SK-N-SH (cell line): ENCODE results near the gene SLC25A21. TPM values are rescaled to one million over a fixed set of nuclear protein-coding genes. Genes with fewer than 3 reads are reported as not detected.

Experiments used
- CTCF ChIA-PET: fragments of 300-600, 350-600 bp; formaldehyde crosslinking; extraction: SDS; loops from one replicate; lab custom pipeline; 2021; lab: Yijun Ruan, JAX
- POLR2A ChIA-PET: fragments of 350-600 bp; sonication (Branson Sonifier 250); formaldehyde crosslinking; extraction: SDS; loops from one replicate; lab custom pipeline; 2020; ENCODE audit warnings: antibody characterized with exemption, inconsistent platforms; lab: Yijun Ruan, JAX
- DNase-seq: peaks from one replicate; pipeline ENCODE4 v3.0.0; 2012
- H2AFZ ChIP-seq: fragments of 200-600 bp; sonication (generic); 2 replicates; pipeline ENCODE4 v1.8.1; 2016; ENCODE audit warnings: antibody characterized with exemption, mild to moderate bottlenecking, low read depth
- H3F3A ChIP-seq: fragments of 200-600 bp; sonication (generic); replicated peaks from 2 replicates; pipeline ENCODE3; 2016; ENCODE audit warnings: antibody characterized with exemption, mild to moderate bottlenecking; ENCODE audit not compliant: insufficient read depth
- H3K27ac ChIP-seq, 2 experiments: fragments of 200-500 bp in 1 of 2; fragments of 200-600 bp in 1 of 2; sonication (Bioruptor generic) in 1 of 2; sonication (generic), shearing (Covaris generic) in 1 of 2; 2 replicates each; pipeline versions ENCODE4 v1.5.1 to v1.6.1; 2014 to 2016; ENCODE audit warnings: low read depth in 2 of 2, inconsistent platforms in 1 of 2, low read length in 1 of 2, mild to moderate bottlenecking in 1 of 2, mixed read lengths in 1 of 2
- H3K27me3 ChIP-seq: fragments of 200-600 bp; sonication (generic), shearing (Covaris generic); 2 replicates; pipeline ENCODE4 v1.6.1; 2016; ENCODE audit warnings: mixed run types; ENCODE audit not compliant: insufficient read depth
- H3K36me3 ChIP-seq, 2 experiments: fragments of 200-500 bp in 1 of 2; fragments of 200-600 bp in 1 of 2; sonication (Bioruptor generic) in 1 of 2; sonication (generic) in 1 of 2; replicated peaks in 1 of 2; 2 replicates each; pipeline versions ENCODE3 to v1.5.1; 2014 to 2016; ENCODE audit warnings: low read length in 1 of 2, mild to moderate bottlenecking in 1 of 2; ENCODE audit not compliant: insufficient read depth in 2 of 2, control insufficient read depth in 1 of 2
- H3K4me1 ChIP-seq, 2 experiments: fragments of 200-500 bp in 1 of 2; fragments of 200-600 bp in 1 of 2; sonication (Bioruptor generic) in 1 of 2; sonication (generic), shearing (Covaris generic) in 1 of 2; 2 replicates each; pipeline versions ENCODE4 v1.5.1 to v1.6.1; 2014 to 2016; ENCODE audit warnings: low read depth in 1 of 2, low read length in 1 of 2, mixed run types in 1 of 2; ENCODE audit not compliant: insufficient read depth in 2 of 2, control insufficient read depth in 1 of 2
- H3K4me2 ChIP-seq: fragments of 200-600 bp; sonication (generic), shearing (Covaris generic); 2 replicates; pipeline ENCODE4 v1.6.1; 2017; ENCODE audit warnings: mixed run types
- H3K4me3 ChIP-seq, 2 experiments: fragments of 200-500 bp in 1 of 2; fragments of 200-600 bp in 1 of 2; sonication (Bioruptor generic) in 1 of 2; sonication (generic), shearing (Covaris generic) in 1 of 2; 2 replicates each; pipeline versions ENCODE4 v1.5.1 to v1.8.1; 2014 to 2016; ENCODE audit warnings: low read depth in 2 of 2, inconsistent platforms in 1 of 2, low read length in 1 of 2, mild to moderate bottlenecking in 1 of 2, mixed read lengths in 1 of 2, moderate library complexity in 1 of 2
- H3K79me2 ChIP-seq: fragments of 200-600 bp; sonication (generic); 2 replicates; pipeline ENCODE4 v1.8.1; 2017; ENCODE audit warnings: mild to moderate bottlenecking; ENCODE audit not compliant: insufficient read depth
- H3K9ac ChIP-seq: fragments of 200-600 bp; sonication (generic); 2 replicates; pipeline ENCODE4 v1.6.1; 2017; ENCODE audit warnings: mixed run types
- H3K9me2 ChIP-seq: fragments of 200-600 bp; sonication (generic); 2 replicates; pipeline ENCODE4 v1.6.1; 2017; ENCODE audit warnings: mixed run types
- H3K9me3 ChIP-seq: fragments of 200-600 bp; sonication (generic); 2 replicates; pipeline ENCODE4 v1.6.1; 2017; ENCODE audit warnings: mixed run types, mild to moderate bottlenecking, moderate library complexity
- H4K20me1 ChIP-seq: fragments of 200-600 bp; sonication (generic); 2 replicates; pipeline ENCODE4 v1.6.1; 2017; ENCODE audit warnings: mild to moderate bottlenecking, mixed run types; ENCODE audit not compliant: insufficient read depth
- CHD2 ChIP-seq: fragments of 150-350 bp; IDR thresholded peaks from 2 replicates; pipeline ENCODE4 v1.6.1; 2018; ENCODE audit warnings: low read length; ENCODE audit not compliant: partially characterized antibody
- ELF1 ChIP-seq: IDR thresholded peaks from 2 replicates; pipeline ENCODE4 v1.4.0; 2012
- EP300 ChIP-seq, 2 experiments: IDR thresholded peaks; 2 replicates each; pipeline versions ENCODE4 v1.4.0 to v1.6.1; 2012; ENCODE audit warnings: borderline replicate concordance in 1 of 2, low read depth in 1 of 2, low read length in 1 of 2
- FOSL2 ChIP-seq: IDR thresholded peaks from 2 replicates; pipeline ENCODE4 v1.4.0; 2012; ENCODE audit warnings: low read depth, mild to moderate bottlenecking, moderate library complexity, borderline replicate concordance
- FOXJ3 ChIP-seq: sonication (generic); formaldehyde crosslinking; IDR thresholded peaks from 2 replicates; pipeline ENCODE4 v1.5.1; 2020; ENCODE audit warnings: mild to moderate bottlenecking, missing genetic modification reagents
- GATA2 ChIP-seq: sonication (generic); formaldehyde crosslinking; IDR thresholded peaks from 2 replicates; pipeline ENCODE4 v1.5.0; 2020; ENCODE audit warnings: mild to moderate bottlenecking, missing genetic modification reagents
- MXI1 ChIP-seq: IDR thresholded peaks from 2 replicates; pipeline ENCODE4 v1.6.1; 2012; ENCODE audit warnings: mild to moderate bottlenecking, low read depth, low read length, improper control_type of control experiment
- NFIC ChIP-seq: IDR thresholded peaks from 2 replicates; pipeline ENCODE4 v1.4.0; 2012; ENCODE audit warnings: borderline replicate concordance
- POLR2AphosphoS5 ChIP-seq: IDR thresholded peaks from 2 replicates; pipeline ENCODE4 v1.6.1; 2012; ENCODE audit warnings: low read depth, low read length
- RCOR1 ChIP-seq: fragments of 150-350 bp; IDR thresholded peaks from 2 replicates; pipeline ENCODE4 v1.6.1; 2017; ENCODE audit warnings: antibody characterized with exemption, low read length
- RFX5 ChIP-seq: IDR thresholded peaks from 2 replicates; pipeline ENCODE4 v1.6.1; 2012; ENCODE audit warnings: mild to moderate bottlenecking, improper control_type of control experiment, low read length
- SIN3A ChIP-seq: IDR thresholded peaks from 2 replicates; pipeline ENCODE4 v1.6.1; 2012; ENCODE audit warnings: low read depth, mild to moderate bottlenecking, low read length, moderate library complexity, borderline replicate concordance
- TCF12 ChIP-seq: IDR thresholded peaks from 2 replicates; pipeline ENCODE4 v1.4.0; 2012
- TEAD4 ChIP-seq: IDR thresholded peaks from 2 replicates; pipeline ENCODE4 v1.4.0; 2012; ENCODE audit warnings: mild to moderate bottlenecking, borderline replicate concordance; ENCODE audit not compliant: insufficient read depth
- USF2 ChIP-seq: fragments of 150-350 bp; IDR thresholded peaks from 2 replicates; pipeline ENCODE4 v1.6.1; 2017; ENCODE audit warnings: antibody characterized with exemption, low read length, low read depth, borderline replicate concordance
- WGBS: methylation state at CpG from one replicate; pipeline ENCODE4 v1.1.6; 2017; ENCODE audit warnings: low lambda C conversion rate; 5-methylcytosine and 5-hydroxymethylcytosine counted together
- polyA plus RNA-seq, 3 experiments: library from polyadenylated mRNA; depleted of rRNA; stranded (reverse); fragments of >200 nt; gene quantifications; 2 replicates each; pipeline ENCODE4 v1.2.3, GENCODE V29; 2012
- TF ChIP-seq, protein P1 (sequence below): IDR thresholded peaks from 2 replicates; pipeline ENCODE4 v1.4.0; 2012; ENCODE audit warnings: low read depth
- TF ChIP-seq, protein P2 (sequence below): IDR thresholded peaks from 2 replicates; pipeline ENCODE4 v1.6.1; 2012; ENCODE audit warnings: mild to moderate bottlenecking, low read depth, low read length, moderate library complexity

SLC25A21 gene
- polyA plus RNA-seq, 1 of the 3 experiments (the other 2 are of a cell fraction), result not detected

DNA sequence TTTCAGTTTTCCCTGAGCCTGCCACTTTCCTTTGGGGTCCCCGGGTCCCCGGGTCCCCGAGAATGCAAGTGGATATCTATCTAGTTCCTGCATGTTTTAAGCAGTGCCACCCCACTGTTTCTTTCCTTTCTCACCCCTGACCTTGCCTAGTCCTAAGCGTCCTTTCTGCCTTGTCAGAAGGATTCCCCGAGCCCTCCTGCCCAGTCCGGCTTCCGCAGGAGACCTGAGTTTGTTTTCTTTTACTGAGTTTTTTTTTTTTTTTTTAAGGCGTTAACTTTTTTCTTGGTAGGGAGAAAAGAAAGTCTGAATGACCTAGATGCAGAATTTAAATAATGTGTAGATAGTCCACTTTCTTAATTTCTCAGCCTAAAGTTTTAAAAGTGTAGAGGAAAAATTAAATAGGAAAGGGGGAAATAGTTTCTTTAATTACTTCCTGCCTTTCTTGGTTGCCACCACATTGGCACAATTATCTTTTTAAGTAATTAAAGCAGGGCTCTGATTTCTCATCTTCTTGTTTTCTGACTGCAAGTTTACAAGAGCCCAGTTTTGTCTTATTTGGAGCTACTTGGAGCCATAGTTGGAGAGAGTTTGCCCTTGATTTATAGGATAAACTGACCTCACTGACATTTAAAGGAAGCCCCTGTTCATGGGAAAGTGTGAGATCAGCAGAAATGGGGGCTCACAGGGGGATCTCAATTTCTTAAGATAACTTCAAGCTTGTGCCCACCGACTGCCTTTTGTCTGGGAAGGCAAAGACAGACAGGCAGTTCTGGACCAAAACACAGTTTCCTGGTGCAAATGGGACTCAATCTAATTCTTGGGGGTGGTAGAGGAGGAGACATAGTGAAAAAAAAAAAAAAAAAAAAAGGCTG, 507.8 kb downstream of the SLC25A21 start:
- Histone ChIP-seq H3K9me3 (no peaks in the 10 kb centered on the region), H3K9ac (no peak overlapping the region), H3F3A (no peaks in the 10 kb centered on the region), H3K4me2 (peak overlapping the region; percentile 41; the same call in 1 of the 2 replicates), H4K20me1 (no peaks in the 10 kb centered on the region), H3K4me3 (no peak overlapping the region), H2AFZ (no peak overlapping the region), H3K4me1 (no peaks in the 10 kb centered on the region; a peak in 1 of 4 replicates), H3K27ac (no peak overlapping the region), H3K79me2 (no peaks in the 10 kb centered on the region), H3K27me3 (peaks cover 58% of the 10 kb centered on the region), H3K9me2 (no peaks in the 10 kb centered on the region), H3K36me3 (no peaks in the 10 kb centered on the region)
- TF ChIP-seq RCOR1 (no peak), FOSL2 (no peak), RFX5 (no peak), USF2 (no peak), CHD2 (no peak), TCF12 (no peak), FOXJ3 (no peak), EP300 (IDR thresholded peaks at IDR 0.05; ENCODE audit: borderline replicate concordance in 1 of 2, low read depth in 1 of 2, low read length in 1 of 2) (no peak), NFIC (no peak), SIN3A (no peak), MXI1 (no peak), TEAD4 (no peak), GATA2 (no peak), POLR2AphosphoS5 (no peak), ELF1 (no peak)
- TF ChIP-seq, protein P1, sequence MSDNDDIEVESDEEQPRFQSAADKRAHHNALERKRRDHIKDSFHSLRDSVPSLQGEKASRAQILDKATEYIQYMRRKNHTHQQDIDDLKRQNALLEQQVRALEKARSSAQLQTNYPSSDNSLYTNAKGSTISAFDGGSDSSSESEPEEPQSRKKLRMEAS, result no peak
- TF ChIP-seq, protein P2, sequence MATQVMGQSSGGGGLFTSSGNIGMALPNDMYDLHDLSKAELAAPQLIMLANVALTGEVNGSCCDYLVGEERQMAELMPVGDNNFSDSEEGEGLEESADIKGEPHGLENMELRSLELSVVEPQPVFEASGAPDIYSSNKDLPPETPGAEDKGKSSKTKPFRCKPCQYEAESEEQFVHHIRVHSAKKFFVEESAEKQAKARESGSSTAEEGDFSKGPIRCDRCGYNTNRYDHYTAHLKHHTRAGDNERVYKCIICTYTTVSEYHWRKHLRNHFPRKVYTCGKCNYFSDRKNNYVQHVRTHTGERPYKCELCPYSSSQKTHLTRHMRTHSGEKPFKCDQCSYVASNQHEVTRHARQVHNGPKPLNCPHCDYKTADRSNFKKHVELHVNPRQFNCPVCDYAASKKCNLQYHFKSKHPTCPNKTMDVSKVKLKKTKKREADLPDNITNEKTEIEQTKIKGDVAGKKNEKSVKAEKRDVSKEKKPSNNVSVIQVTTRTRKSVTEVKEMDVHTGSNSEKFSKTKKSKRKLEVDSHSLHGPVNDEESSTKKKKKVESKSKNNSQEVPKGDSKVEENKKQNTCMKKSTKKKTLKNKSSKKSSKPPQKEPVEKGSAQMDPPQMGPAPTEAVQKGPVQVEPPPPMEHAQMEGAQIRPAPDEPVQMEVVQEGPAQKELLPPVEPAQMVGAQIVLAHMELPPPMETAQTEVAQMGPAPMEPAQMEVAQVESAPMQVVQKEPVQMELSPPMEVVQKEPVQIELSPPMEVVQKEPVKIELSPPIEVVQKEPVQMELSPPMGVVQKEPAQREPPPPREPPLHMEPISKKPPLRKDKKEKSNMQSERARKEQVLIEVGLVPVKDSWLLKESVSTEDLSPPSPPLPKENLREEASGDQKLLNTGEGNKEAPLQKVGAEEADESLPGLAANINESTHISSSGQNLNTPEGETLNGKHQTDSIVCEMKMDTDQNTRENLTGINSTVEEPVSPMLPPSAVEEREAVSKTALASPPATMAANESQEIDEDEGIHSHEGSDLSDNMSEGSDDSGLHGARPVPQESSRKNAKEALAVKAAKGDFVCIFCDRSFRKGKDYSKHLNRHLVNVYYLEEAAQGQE, result no peak
- ChIA-PET CTCF (no interaction called here), POLR2A (no interaction called here)
- no peak for DNase-seq
- WGBS, result 18% methylated on average over 9 of the region's 9 CpGs
